GM23338 (cell line): ENCODE results near the gene PIAS1.

Experiments used
- CREB1 ChIP-seq: fragments of 250-450 bp; sonication (Bioruptor Pico); IDR thresholded peaks from 2 replicates; pipeline ENCODE4 v1.5.0; 2020; ENCODE audit warnings: low read depth, mild to moderate bottlenecking, moderate library complexity
- CTCF ChIP-seq, 2 experiments: fragments of 200-600 bp in 1 of 2; sonication (generic) in 1 of 2; conservative IDR thresholded peaks; 2 replicates each; pipeline versions ENCODE4 v1.5.1 to v1.6.1; 2016 to 2017; ENCODE audit warnings: antibody characterized with exemption in 2 of 2, low read depth in 2 of 2, mild to moderate bottlenecking in 2 of 2, moderate library complexity in 1 of 2
- ETS1 ChIP-seq: IDR thresholded peaks from 2 replicates; pipeline ENCODE4 v1.6.1; 2016; ENCODE audit warnings: antibody characterized with exemption
- EZH2 ChIP-seq: fragments of 200-600 bp; sonication (generic); IDR thresholded peaks from one replicate; pipeline ENCODE4 v1.8.0; 2017; ENCODE audit warnings: antibody characterized with exemption, mild to moderate bottlenecking, low read depth; ENCODE audit not compliant: unreplicated experiment
- NANOG ChIP-seq: IDR thresholded peaks from 2 replicates; pipeline ENCODE4 v1.6.1; 2016; ENCODE audit warnings: antibody characterized with exemption, borderline replicate concordance
- POLR2AphosphoS5 ChIP-seq: IDR thresholded peaks from 2 replicates; pipeline ENCODE4 v1.6.1; 2016; ENCODE audit warnings: antibody characterized with exemption, low read depth
- REST ChIP-seq: IDR thresholded peaks from one replicate; pipeline ENCODE4 v1.6.1; 2018; ENCODE audit warnings: antibody characterized with exemption; ENCODE audit not compliant: unreplicated experiment
- STAT1 ChIP-seq: IDR thresholded peaks from one replicate; pipeline ENCODE4 v1.6.1; 2016; ENCODE audit warnings: antibody characterized with exemption; ENCODE audit not compliant: unreplicated experiment

GRCh38 chr15:68051907-68052306 lies 2.2 kb upstream of the PIAS1 start:
- no peak for TF ChIP-seq CTCF (conservative IDR thresholded peaks at IDR 0.05; ENCODE audit: low read depth in 2 of 2)
- no peak for TF ChIP-seq REST
- TF ChIP-seq POLR2AphosphoS5 = no peak
- no peak for TF ChIP-seq ETS1
- TF ChIP-seq CREB1 (CRISPR knock-in tag) = no peak
- no peak for TF ChIP-seq EZH2
- TF ChIP-seq NANOG = no peak
- no peak for TF ChIP-seq STAT1
